B cell (primary cell): ENCODE data around the gene PPP2R5C.

ENCODE experiments used
- EZH2 ChIP-seq: IDR thresholded peaks from 2 replicates; pipeline ENCODE4 v1.6.1; 2012; ENCODE audit warnings: borderline replicate concordance, low read depth, mild to moderate bottlenecking, moderate library complexity, low read length; ENCODE audit not compliant: insufficient read depth, poor library complexity, severe bottlenecking
- TF ChIP-seq, protein P1 (sequence below): fragments of 200-600 bp; IDR thresholded peaks from one replicate; pipeline ENCODE4 v1.8.0; 2022; ENCODE audit warnings: antibody characterized with exemption, mild to moderate bottlenecking

DNA sequence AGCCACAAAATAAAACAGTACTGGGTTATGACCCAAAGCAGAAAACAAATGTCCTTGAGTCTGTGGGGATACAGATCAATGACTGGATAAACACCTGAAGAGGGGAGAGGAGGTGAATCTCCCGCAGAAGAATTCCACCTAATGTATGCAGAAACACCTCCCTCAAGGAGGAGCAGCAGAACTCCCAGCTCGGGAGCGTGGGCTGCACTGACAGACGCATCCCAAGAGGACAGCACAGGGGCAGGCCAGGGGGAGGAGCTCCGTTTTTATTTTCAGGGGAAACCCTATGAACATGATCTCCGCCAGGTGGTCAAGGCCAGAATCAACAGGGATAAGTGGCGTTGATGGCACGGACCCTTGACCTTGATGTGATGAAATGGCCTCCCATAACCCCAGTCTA is 41.8 kb upstream of the PPP2R5C start:
- TF ChIP-seq, protein P1, sequence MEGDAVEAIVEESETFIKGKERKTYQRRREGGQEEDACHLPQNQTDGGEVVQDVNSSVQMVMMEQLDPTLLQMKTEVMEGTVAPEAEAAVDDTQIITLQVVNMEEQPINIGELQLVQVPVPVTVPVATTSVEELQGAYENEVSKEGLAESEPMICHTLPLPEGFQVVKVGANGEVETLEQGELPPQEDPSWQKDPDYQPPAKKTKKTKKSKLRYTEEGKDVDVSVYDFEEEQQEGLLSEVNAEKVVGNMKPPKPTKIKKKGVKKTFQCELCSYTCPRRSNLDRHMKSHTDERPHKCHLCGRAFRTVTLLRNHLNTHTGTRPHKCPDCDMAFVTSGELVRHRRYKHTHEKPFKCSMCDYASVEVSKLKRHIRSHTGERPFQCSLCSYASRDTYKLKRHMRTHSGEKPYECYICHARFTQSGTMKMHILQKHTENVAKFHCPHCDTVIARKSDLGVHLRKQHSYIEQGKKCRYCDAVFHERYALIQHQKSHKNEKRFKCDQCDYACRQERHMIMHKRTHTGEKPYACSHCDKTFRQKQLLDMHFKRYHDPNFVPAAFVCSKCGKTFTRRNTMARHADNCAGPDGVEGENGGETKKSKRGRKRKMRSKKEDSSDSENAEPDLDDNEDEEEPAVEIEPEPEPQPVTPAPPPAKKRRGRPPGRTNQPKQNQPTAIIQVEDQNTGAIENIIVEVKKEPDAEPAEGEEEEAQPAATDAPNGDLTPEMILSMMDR: no peak
- no peak for TF ChIP-seq EZH2
